ENCODE results near the gene LARP4B. TPM values are rescaled to one million over a fixed set of nuclear protein-coding genes. Genes with fewer than 3 reads are reported as not detected.

LARP4B gene
- total RNA-seq, 1 experiment from 2014 or later: 122 TPM

- ATAC-seq: 0 out of 2 replicates have a peak, but pooled peaks have one; percentile 50
- Histone ChIP-seq H3K9me2 (ENCODE audit: insufficient read depth) (no peaks in the 10 kb centered on the region), H3K4me2 (ENCODE audit: low read length) (no peak overlapping the region), H3K27ac (ENCODE audit: low read depth, low read length) (no peak overlapping the region), H3K4me1 (ENCODE audit: control insufficient read depth in 1 of 2, insufficient read depth in 2 of 2, low read length in 2 of 2) (no peaks in the 10 kb centered on the region), H3K9ac (ENCODE audit: low read length) (no peak overlapping the region), H3K36me3 (ENCODE audit: control insufficient read depth in 1 of 2, insufficient read depth in 2 of 2, low read length in 2 of 2) (no peaks in the 10 kb centered on the region), H2AFZ (ENCODE audit: low read depth, low read length, poor library complexity, severe bottlenecking) (no peak overlapping the region), H3K9me3 (ENCODE audit: control insufficient read depth in 1 of 2, insufficient read depth in 1 of 2, low read depth in 1 of 2, low read length in 2 of 2) (no peaks in the 10 kb centered on the region), H3K4me3 (replicated peaks in 1 of 2; ENCODE audit: low read depth in 1 of 2, low read length in 2 of 2) (no peak overlapping the region), H3K79me2 (ENCODE audit: insufficient read depth, low read length) (no peaks in the 10 kb centered on the region), H4K20me1 (ENCODE audit: insufficient read depth) (no peaks in the 10 kb centered on the region), H3K27me3 (ENCODE audit: insufficient read depth, low read length) (no peaks in the 10 kb centered on the region; the same call in 1 of the 2 replicates)
- ChIA-PET POLR2A (interaction anchor here (1.3 kb wide), 1 partner anchor 19 kb away, joined by 3 read pairs; the partner anchor contains the start of gene GTPBP4), RAD21 (ENCODE audit: low non-redundant PET in 1 of 2, low total read pairs in 2 of 2, uncharacterized antibody in 2 of 2, unreplicated experiment in 2 of 2) (no interaction called here), CTCF (no interaction called here)
- intact Hi-C loops (cut with micrococcal nuclease): no loop called here
- DNase-seq (ENCODE audit: low read depth, low spot score): no peak
- no TSS peak for BruUV-seq (replicated peaks)
- TF ChIP-seq SIN3A (IDR thresholded peaks at IDR 0.05; ENCODE audit: low read depth) (no peak), CBX3 (IDR thresholded peaks at IDR 0.05; ENCODE audit: low read depth) (no peak), YY1 (IDR thresholded peaks at IDR 0.05; ENCODE audit: extremely low read depth, insufficient replicate concordance, low read depth, low read length) (no peak), POLR2AphosphoS5 (IDR thresholded peaks at IDR 0.05; ENCODE audit: low read depth, low read length) (no peak)
- TF ChIP-seq, protein P1, sequence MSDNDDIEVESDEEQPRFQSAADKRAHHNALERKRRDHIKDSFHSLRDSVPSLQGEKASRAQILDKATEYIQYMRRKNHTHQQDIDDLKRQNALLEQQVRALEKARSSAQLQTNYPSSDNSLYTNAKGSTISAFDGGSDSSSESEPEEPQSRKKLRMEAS (IDR thresholded peaks at IDR 0.05): peak; percentile 34; the same call in 1 of the 2 replicates
These were observed 38.1 kb upstream of the LARP4B start for GRCh38 chr10:969473-970150.

GRCh38 chr10:968546-969199 lies 37.2 kb upstream of the LARP4B start:
- Histone ChIP-seq H3K4me1 (ENCODE audit: control insufficient read depth in 1 of 2, insufficient read depth in 2 of 2, low read length in 2 of 2) (no peaks in the 10 kb centered on the region), H3K9me3 (ENCODE audit: control insufficient read depth in 1 of 2, insufficient read depth in 1 of 2, low read depth in 1 of 2, low read length in 2 of 2) (no peaks in the 10 kb centered on the region), H4K20me1 (ENCODE audit: insufficient read depth) (no peaks in the 10 kb centered on the region), H3K27ac (ENCODE audit: low read depth, low read length) (no peak overlapping the region), H3K9me2 (ENCODE audit: insufficient read depth) (no peaks in the 10 kb centered on the region), H3K4me2 (ENCODE audit: low read length) (no peak overlapping the region), H3K4me3 (replicated peaks in 1 of 2; ENCODE audit: low read depth in 1 of 2, low read length in 2 of 2) (no peak overlapping the region), H3K9ac (ENCODE audit: low read length) (no peak overlapping the region), H3K27me3 (ENCODE audit: insufficient read depth, low read length) (no peaks in the 10 kb centered on the region; the same call in 1 of the 2 replicates), H3K79me2 (ENCODE audit: insufficient read depth, low read length) (no peaks in the 10 kb centered on the region), H2AFZ (ENCODE audit: low read depth, low read length, poor library complexity, severe bottlenecking) (no peak overlapping the region), H3K36me3 (ENCODE audit: control insufficient read depth in 1 of 2, insufficient read depth in 2 of 2, low read length in 2 of 2) (no peaks in the 10 kb centered on the region)
- ATAC-seq: no peak
- CTCF ChIA-PET: no interaction called here
- POLR2A ChIA-PET: interaction anchor here (1.3 kb wide), 1 partner anchor 20 kb away, joined by 3 read pairs; the partner anchor contains the start of gene GTPBP4
- no peak for DNase-seq (ENCODE audit: low read depth, low spot score)
- no TSS peak for BruUV-seq (replicated peaks)
- intact Hi-C loops (cut with micrococcal nuclease): no loop called here
- RAD21 ChIA-PET (ENCODE audit: low non-redundant PET in 1 of 2, low total read pairs in 2 of 2, uncharacterized antibody in 2 of 2, unreplicated experiment in 2 of 2): no interaction called here
- TF ChIP-seq TCF7L2 (IDR thresholded peaks at IDR 0.05; ENCODE audit: borderline replicate concordance, extremely low read depth, insufficient read depth, insufficient read length) (no peak), EZH2 (IDR thresholded peaks at IDR 0.05) (no peak), CTCF (IDR thresholded peaks at IDR 0.05 in 2 of 3, conservative IDR thresholded peaks at IDR 0.05 in 1 of 3; ENCODE audit: borderline replicate concordance in 1 of 3, insufficient read depth in 1 of 3, low read depth in 2 of 3, low read length in 2 of 3) (no peak), POLR2A (IDR thresholded peaks at IDR 0.05; ENCODE audit: borderline replicate concordance, extremely low read depth, insufficient read depth, insufficient read length) (no peak), ELF1 (IDR thresholded peaks at IDR 0.05; ENCODE audit: borderline replicate concordance, low read depth) (no peak), YY1 (IDR thresholded peaks at IDR 0.05; ENCODE audit: extremely low read depth, insufficient replicate concordance, low read depth, low read length) (no peak), SP1 (IDR thresholded peaks at IDR 0.05; ENCODE audit: low read depth) (no peak), POLR2AphosphoS5 (IDR thresholded peaks at IDR 0.05; ENCODE audit: low read depth, low read length) (no peak)
- TF ChIP-seq, protein P1 (IDR thresholded peaks at IDR 0.05): no peak
- TF ChIP-seq, protein P2, sequence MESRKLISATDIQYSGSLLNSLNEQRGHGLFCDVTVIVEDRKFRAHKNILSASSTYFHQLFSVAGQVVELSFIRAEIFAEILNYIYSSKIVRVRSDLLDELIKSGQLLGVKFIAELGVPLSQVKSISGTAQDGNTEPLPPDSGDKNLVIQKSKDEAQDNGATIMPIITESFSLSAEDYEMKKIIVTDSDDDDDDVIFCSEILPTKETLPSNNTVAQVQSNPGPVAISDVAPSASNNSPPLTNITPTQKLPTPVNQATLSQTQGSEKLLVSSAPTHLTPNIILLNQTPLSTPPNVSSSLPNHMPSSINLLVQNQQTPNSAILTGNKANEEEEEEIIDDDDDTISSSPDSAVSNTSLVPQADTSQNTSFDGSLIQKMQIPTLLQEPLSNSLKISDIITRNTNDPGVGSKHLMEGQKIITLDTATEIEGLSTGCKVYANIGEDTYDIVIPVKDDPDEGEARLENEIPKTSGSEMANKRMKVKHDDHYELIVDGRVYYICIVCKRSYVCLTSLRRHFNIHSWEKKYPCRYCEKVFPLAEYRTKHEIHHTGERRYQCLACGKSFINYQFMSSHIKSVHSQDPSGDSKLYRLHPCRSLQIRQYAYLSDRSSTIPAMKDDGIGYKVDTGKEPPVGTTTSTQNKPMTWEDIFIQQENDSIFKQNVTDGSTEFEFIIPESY (IDR thresholded peaks at IDR 0.05; ENCODE audit: extremely low read depth, insufficient replicate concordance, low read length): no peak

Measured in HCT116 (cell line).